Measurements from ENCODE around the gene LMO7.

The LMO7 gene

DNA sequence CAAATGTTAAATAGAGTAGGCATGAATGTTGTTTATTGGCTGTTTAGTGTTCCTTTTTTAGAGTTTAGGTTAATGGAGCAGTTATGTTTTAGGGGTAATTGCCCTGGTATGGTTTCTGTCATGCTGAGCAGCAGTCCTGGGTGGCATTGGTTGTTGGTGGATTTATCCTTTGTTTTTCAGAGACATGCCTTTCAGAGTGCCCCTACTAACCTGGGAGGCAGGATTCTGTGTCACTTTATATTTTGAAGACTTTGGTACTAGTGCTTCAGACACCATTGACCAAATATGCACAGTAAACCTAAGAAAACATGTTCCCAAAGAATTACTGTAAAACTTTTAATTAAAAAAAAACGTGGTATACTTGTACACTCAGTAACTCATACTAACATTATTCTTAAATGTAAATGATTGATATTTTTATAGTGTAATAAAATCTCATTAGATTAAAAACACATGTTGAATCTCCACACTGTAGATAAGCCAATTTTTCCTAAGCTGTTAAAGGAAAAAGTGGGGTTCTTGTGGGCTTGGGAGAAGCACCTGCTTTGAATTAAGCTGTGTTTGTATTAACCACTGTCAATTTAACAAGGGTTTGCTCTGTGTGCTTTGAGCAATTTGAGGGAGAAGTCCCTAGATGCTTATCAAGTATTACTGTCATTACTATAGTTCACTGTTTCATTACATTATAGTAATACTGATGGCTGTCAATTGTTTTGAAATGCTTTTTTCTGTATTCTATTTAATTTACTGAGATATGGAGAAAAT is 133.2 kb downstream of the LMO7 start:
- Histone ChIP-seq H3K9ac (ENCODE audit: low read length) (no peak overlapping the region), H4K20me1 (ENCODE audit: insufficient read depth, low read length) (no peaks in the 10 kb centered on the region), H3K9me3 (ENCODE audit: low read length) (no peaks in the 10 kb centered on the region), H3K27me3 (ENCODE audit: insufficient read depth, low read length) (no peaks in the 10 kb centered on the region), H3K27ac (ENCODE audit: low read depth, low read length, poor library complexity, severe bottlenecking) (no peak overlapping the region), H2AFZ (ENCODE audit: low read length) (no peak overlapping the region), H3K9me2 (ENCODE audit: low read depth, low read length) (no peaks in the 10 kb centered on the region), H3K36me3 (ENCODE audit: insufficient read depth, low read length) (peaks cover 9% of the 10 kb centered on the region; the same call in 1 of the 2 replicates), H3K4me2 (ENCODE audit: low read length) (no peak overlapping the region), H3F3A (ENCODE audit: insufficient read depth, low read length) (no peaks in the 10 kb centered on the region), H3K79me2 (ENCODE audit: insufficient read depth, low read length) (no peaks in the 10 kb centered on the region), H3K4me3 (ENCODE audit: low read depth, low read length, poor library complexity, severe bottlenecking) (no peak overlapping the region), H3K4me1 (ENCODE audit: insufficient read depth, low read length, severe bottlenecking) (no peaks in the 10 kb centered on the region)
- no peak for TF ChIP-seq CTCF (IDR thresholded peaks at IDR 0.05; ENCODE audit: low read length)
- no peak for TF ChIP-seq EZH2 (IDR thresholded peaks at IDR 0.05; ENCODE audit: borderline replicate concordance, low read length)

GRCh38 chr13:75770164-75770563 is 134.0 kb downstream of the LMO7 start:
- Histone ChIP-seq H3K27ac (ENCODE audit: low read depth, low read length, poor library complexity, severe bottlenecking) (no peak overlapping the region), H3K36me3 (ENCODE audit: insufficient read depth, low read length) (peaks cover 9% of the 10 kb centered on the region; the same call in 1 of the 2 replicates), H3K9me3 (ENCODE audit: low read length) (no peaks in the 10 kb centered on the region), H3K9me2 (ENCODE audit: low read depth, low read length) (no peaks in the 10 kb centered on the region), H3K4me3 (ENCODE audit: low read depth, low read length, poor library complexity, severe bottlenecking) (no peak overlapping the region), H3K79me2 (ENCODE audit: insufficient read depth, low read length) (no peaks in the 10 kb centered on the region), H3K27me3 (ENCODE audit: insufficient read depth, low read length) (no peaks in the 10 kb centered on the region), H3F3A (ENCODE audit: insufficient read depth, low read length) (no peaks in the 10 kb centered on the region), H4K20me1 (ENCODE audit: insufficient read depth, low read length) (no peaks in the 10 kb centered on the region), H2AFZ (ENCODE audit: low read length) (no peak overlapping the region), H3K4me2 (ENCODE audit: low read length) (no peak overlapping the region), H3K4me1 (ENCODE audit: insufficient read depth, low read length, severe bottlenecking) (no peaks in the 10 kb centered on the region), H3K9ac (ENCODE audit: low read length) (no peak overlapping the region)
- TF ChIP-seq CTCF (IDR thresholded peaks at IDR 0.05; ENCODE audit: low read length) (no peak), EZH2 (IDR thresholded peaks at IDR 0.05; ENCODE audit: borderline replicate concordance, low read length) (no peak)

DNA sequence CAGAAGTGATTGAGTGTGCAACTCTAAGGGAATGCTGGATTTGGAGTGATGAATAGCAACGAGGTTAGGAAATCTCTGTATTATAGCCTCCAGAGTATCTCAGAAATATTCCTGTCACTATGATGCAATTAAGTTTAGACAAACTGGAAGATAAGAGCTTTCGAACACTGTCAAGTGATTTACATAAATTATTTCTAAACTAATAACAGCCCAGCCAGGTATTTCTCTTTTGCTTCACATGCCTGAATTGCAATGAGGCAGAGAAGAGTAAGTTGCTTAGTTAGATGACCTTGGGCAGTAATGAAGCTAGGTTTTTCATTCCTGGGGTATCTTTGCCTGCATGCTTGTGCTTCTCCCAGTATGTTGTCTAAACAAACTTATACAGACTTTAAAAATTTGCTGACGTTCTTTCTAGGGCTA is 134.5 kb downstream of the LMO7 start:
- Histone ChIP-seq H3F3A (ENCODE audit: insufficient read depth, low read length) (no peaks in the 10 kb centered on the region), H3K9me3 (ENCODE audit: low read length) (no peaks in the 10 kb centered on the region), H3K9ac (ENCODE audit: low read length) (no peak overlapping the region), H3K27me3 (ENCODE audit: insufficient read depth, low read length) (no peaks in the 10 kb centered on the region), H3K79me2 (ENCODE audit: insufficient read depth, low read length) (no peaks in the 10 kb centered on the region), H2AFZ (ENCODE audit: low read length) (no peak overlapping the region), H3K36me3 (ENCODE audit: insufficient read depth, low read length) (peaks cover 9% of the 10 kb centered on the region; the same call in 1 of the 2 replicates), H3K4me1 (ENCODE audit: insufficient read depth, low read length, severe bottlenecking) (no peaks in the 10 kb centered on the region), H3K4me3 (ENCODE audit: low read depth, low read length, poor library complexity, severe bottlenecking) (no peak overlapping the region), H3K4me2 (ENCODE audit: low read length) (no peak overlapping the region), H4K20me1 (ENCODE audit: insufficient read depth, low read length) (no peaks in the 10 kb centered on the region), H3K27ac (ENCODE audit: low read depth, low read length, poor library complexity, severe bottlenecking) (no peak overlapping the region), H3K9me2 (ENCODE audit: low read depth, low read length) (no peaks in the 10 kb centered on the region)
- no peak for TF ChIP-seq CTCF (IDR thresholded peaks at IDR 0.05; ENCODE audit: low read length)
- no peak for TF ChIP-seq EZH2 (IDR thresholded peaks at IDR 0.05; ENCODE audit: borderline replicate concordance, low read length)
